GM13976 (cell line): ENCODE data around the gene DPP7.
"Not testable (repeated sequence)": the region's sequence is repeated elsewhere in the genome, so short reads cannot be mapped to it uniquely, and the experiment has no call there.

ENCODE experiments used
- DNase-seq: peaks from one replicate; pipeline ENCODE4 v3.0.0; 2012; ENCODE audit warnings: low spot score
- in situ Hi-C: fragments of 300-500 bp; cut with MboI; formaldehyde crosslinking; loops from one replicate; pipeline ENCODE4 v1.12.0; 2022; ENCODE audit warnings: low sequenced_read_pairs, mixed read lengths, inconsistent platforms; ENCODE audit not compliant: unreplicated experiment
- TF ChIP-seq, protein P1 (sequence below): IDR thresholded peaks from 2 replicates; pipeline ENCODE4 v1.5.1; 2012; ENCODE audit warnings: borderline replicate concordance, mild to moderate bottlenecking; ENCODE audit not compliant: insufficient read depth; ENCODE audit errors: extremely low read depth, missing control alignments, control extremely low read depth

Gene DPP7

DNA sequence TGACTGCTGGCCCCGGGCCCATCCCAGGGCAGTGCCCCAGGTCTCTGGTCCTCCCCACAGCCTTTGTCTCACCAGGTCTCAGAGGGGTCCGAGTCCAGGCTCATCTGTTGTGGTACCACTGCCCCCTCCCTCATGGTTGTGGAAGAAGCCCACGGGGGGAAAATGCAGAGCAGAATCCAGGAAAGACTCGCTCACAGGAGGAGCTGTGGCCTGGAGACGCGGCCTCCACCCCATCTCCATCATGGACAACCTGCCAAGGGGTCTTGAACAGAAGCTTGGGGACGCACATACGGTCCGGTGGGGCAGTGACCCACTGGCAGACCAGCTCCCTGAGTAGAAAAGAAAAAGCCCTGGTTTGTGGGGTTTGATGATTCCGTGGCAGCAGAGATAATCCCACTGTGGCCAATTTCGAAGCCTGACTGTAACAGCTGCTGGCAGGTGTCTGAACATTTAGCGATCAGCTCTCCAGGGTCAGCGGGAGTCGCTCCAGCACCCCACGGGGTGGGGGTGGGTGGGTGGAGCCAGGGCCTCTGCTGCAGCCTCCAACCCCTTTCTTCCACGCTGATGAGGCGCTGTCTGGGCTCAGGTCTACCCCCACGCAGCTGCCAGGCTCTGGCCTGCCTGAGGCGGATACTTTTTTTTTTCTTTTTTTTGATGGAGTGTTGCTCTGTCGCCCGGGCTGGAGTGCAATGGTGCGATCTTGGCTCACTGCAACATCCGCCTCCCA is 22.5 kb upstream of the DPP7 start:
- in situ Hi-C loops = no loop called here

DNA sequence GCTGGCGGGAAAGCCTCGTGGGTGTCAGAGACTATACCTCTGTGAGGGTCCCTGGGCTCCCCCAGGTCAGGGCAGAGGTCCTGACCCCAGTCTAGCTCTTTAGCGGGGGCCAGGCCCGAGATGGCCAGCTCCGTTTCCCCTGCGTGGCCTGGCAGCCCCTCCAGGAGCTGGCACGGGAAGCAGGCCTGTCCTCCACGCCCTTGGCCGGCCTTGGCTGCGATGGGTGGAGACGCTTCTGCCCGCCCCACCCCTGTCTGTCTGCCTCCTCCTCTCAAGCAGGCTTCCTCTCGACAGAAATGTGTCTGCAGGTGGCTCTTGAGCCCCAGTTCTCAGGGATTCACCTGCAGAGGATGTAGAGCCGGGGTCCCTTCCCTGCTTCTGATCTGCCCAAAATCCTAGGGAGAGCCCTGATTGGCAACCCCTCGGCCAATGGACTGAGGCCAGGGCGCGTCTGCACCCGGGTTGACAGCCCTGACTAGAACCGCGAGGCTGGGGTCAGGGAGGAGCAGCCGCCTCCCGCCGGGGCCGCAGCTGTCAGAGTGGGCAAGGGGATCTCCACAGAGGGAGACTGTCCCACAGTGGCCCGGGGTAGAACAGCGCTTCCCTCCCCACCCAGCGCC is 21.8 kb upstream of the DPP7 start:
- in situ Hi-C loops = no loop called here
- no peak for DNase-seq
- TF ChIP-seq, protein P1, sequence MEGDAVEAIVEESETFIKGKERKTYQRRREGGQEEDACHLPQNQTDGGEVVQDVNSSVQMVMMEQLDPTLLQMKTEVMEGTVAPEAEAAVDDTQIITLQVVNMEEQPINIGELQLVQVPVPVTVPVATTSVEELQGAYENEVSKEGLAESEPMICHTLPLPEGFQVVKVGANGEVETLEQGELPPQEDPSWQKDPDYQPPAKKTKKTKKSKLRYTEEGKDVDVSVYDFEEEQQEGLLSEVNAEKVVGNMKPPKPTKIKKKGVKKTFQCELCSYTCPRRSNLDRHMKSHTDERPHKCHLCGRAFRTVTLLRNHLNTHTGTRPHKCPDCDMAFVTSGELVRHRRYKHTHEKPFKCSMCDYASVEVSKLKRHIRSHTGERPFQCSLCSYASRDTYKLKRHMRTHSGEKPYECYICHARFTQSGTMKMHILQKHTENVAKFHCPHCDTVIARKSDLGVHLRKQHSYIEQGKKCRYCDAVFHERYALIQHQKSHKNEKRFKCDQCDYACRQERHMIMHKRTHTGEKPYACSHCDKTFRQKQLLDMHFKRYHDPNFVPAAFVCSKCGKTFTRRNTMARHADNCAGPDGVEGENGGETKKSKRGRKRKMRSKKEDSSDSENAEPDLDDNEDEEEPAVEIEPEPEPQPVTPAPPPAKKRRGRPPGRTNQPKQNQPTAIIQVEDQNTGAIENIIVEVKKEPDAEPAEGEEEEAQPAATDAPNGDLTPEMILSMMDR = no peak

More for the DNA sequence above, 22.5 kb upstream of the DPP7 start:
- no peak for DNase-seq
- TF ChIP-seq, protein P1 = no peak

DNA sequence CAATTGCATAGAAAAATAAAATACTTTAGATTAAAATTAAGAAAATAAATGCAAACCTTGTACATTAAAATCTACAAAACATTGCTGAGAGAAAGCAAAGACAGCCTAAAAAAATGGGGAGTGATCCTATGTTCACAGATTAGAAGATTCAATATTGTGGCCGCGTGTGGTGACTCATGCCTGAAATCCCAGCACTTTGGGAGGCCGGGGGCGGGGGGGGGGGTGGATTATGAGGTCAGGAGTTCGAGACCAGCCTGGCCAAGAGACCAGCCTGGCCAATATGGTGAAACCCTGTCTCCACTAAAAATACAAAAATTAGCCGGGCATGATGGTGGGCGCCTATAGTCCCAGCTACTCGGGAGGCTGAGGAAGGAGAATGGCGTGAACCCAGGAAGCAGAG is 20.6 kb upstream of the DPP7 start:
- in situ Hi-C loops = not testable (repeated sequence)

DNA sequence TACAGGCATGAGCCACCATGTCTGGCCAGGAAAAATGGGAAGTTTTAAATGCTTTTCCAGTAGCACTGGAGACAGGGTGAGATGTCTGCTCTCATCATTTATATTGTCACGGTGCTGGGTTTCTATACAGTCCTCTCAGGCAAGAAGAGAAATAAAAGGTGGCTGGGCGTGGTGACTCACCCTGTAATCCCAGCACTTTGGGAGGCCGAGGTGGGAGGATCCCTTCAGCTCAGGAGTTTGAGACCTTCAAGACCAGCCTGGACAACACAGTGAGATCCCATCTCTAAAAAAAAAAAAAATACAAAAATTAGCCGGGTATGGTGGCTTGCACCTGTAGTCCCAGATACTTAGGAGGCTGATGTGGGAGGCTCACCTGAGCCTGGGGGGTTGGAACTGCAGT is 19.7 kb upstream of the DPP7 start:
- in situ Hi-C loops = no loop called here
- TF ChIP-seq, protein P1 = no peak
- DNase-seq = no peak

More for the DNA sequence above, 20.6 kb upstream of the DPP7 start:
- DNase-seq = not testable (repeated sequence)

DNA sequence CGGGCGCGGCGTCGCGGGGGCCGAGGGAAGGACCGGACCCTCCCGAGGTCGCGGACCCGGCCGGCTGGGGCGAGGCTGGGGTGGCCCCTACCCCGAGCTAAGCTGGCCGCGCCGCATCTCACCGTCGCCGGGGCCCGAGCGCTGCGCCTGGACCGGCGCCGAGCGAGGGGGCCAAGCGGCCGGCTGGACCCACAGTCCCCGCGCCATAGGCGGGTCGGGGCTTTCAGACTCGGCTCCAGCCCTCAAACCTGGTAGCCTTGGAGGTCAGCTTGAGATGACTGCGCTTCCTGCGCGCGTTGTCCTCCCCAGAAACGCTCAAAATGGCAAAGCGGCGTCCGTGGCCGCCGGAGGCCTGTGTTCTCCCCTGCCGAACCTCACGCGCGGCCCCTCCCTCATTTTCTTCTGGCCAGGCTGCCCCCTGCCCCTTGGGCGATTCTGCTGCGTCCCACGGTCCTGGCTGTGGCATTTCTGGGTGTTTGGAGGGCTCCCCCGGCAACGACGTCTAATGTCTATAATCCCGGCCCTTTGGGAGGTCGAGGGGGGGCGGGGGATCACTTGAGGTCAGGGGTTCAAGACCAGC is 15.7 kb upstream of the DPP7 start:
- no peak for DNase-seq
- in situ Hi-C loops = no loop called here
- TF ChIP-seq, protein P1 = no peak

DNA sequence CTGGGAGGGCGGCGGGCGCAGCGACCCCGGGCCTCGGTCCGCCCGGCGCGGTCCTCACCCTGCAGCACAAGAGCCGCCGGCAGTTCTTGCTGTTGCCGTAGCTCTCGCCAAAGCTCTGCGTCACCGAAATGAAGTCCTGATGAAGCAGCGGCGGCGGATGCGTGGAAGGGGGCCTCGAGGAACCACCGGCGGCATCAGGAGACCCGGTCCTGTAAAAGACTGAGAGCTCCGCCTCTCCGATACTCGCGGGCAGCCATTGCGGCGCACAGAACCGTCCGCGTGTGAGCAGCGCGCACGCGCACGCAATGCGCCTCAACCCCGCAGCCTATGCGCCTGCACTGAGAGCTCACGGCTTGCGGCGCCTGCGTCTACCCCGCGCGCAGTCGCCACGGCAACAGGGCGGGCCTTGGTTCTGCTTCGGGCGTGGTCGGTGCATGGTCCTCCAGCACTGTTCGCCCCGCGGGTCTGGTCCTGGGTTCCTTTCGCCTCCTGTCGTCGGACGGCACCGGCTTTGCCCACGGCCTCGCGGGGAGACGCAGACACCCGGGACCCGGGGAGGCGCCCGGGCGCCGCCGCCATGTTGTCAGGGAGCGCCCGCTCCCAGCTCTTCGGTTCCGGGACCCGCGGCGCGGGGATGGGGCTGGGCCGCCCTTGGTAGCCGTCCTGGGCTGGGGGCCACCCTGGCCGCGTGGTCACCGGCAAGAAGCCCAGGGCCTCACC is 15.1 kb upstream of the DPP7 start:
- peak; percentile 94 for DNase-seq
- TF ChIP-seq, protein P1 = no peak
- in situ Hi-C loops = no loop called here
